ENCODE measurements around the gene XPO4. TPM values are rescaled to one million over a fixed set of nuclear protein-coding genes. Genes with fewer than 3 reads are reported as not detected.
"Not testable (repeated sequence)": the region's sequence is repeated elsewhere in the genome, so short reads cannot be mapped to it uniquely, and the experiment has no call there.

The XPO4 gene
- total and polyA plus RNA-seq, 2 donors (not counting 1 experiment from before 2014, with no cell fraction given), result 10.5 to 17.2 TPM

DNA sequence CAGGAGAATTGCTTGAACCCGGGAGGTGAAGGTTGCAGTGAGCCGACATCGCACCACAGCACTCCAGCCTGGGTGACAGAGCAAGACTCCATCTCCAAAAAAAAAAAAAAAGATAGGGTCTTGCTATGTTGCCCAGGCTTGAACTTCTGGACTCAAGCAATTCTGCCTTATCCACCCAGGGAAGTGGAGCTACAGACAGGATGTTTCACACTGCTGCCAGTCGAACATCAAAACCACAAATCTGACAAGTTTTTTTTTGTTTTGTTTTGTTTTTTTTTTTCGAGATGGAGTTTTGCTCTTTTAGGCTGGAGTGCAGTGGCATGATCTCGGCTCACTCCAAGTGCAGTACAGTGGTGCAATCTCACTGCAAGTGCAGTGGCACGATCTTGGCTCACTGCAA, 10.8 kb downstream of the XPO4 start:
- no peak for TF ChIP-seq EZH2 (IDR thresholded peaks at IDR 0.05; ENCODE audit: low read length, missing control alignments)
- TF ChIP-seq, protein P1, sequence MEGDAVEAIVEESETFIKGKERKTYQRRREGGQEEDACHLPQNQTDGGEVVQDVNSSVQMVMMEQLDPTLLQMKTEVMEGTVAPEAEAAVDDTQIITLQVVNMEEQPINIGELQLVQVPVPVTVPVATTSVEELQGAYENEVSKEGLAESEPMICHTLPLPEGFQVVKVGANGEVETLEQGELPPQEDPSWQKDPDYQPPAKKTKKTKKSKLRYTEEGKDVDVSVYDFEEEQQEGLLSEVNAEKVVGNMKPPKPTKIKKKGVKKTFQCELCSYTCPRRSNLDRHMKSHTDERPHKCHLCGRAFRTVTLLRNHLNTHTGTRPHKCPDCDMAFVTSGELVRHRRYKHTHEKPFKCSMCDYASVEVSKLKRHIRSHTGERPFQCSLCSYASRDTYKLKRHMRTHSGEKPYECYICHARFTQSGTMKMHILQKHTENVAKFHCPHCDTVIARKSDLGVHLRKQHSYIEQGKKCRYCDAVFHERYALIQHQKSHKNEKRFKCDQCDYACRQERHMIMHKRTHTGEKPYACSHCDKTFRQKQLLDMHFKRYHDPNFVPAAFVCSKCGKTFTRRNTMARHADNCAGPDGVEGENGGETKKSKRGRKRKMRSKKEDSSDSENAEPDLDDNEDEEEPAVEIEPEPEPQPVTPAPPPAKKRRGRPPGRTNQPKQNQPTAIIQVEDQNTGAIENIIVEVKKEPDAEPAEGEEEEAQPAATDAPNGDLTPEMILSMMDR (conservative IDR thresholded peaks at IDR 0.05 in 1 of 2, IDR thresholded peaks at IDR 0.05 in 1 of 2; ENCODE audit: low read depth in 1 of 2, low read length in 2 of 2), result no peak

DNA sequence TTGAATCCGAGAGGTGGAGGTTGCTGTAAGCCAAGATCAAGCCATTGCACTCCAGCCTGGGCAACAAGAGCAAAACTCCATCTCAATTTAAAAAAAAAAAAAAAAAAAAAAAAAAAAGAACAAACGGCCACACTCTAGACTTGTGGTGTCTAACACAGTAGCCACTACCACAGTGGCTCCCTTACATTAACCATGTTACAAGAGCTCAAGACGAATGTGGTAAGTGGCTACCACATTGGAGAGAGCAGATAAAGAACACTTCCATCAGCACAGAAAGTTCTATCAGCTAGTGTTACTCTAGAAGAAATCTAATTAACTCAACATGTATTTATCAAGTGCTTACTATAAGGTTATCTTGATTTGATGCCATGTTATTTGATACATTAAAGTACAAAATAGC, 11.5 kb downstream of the XPO4 start:
- Histone ChIP-seq H4K20me1 (ENCODE audit: control insufficient read depth, extremely low read depth, insufficient read depth, low read length) (no peaks in the 10 kb centered on the region), H3K27me3 (ENCODE audit: control insufficient read depth, insufficient read depth, low read length) (no peaks in the 10 kb centered on the region), H3K79me2 (ENCODE audit: control insufficient read depth, insufficient read depth, low read length) (peaks cover 62% of the 10 kb centered on the region), H2AFZ (ENCODE audit: low read length) (no peak overlapping the region), H3K36me3 (ENCODE audit: control insufficient read depth, insufficient read depth, low read length) (no peaks in the 10 kb centered on the region), H3K4me2 (ENCODE audit: extremely low read depth, insufficient read depth, low read length) (no peak overlapping the region), H3K4me3 (replicated peaks in 1 of 4; ENCODE audit: control extremely low read depth in 1 of 4, insufficient read depth in 1 of 4, low read depth in 3 of 4, low read length in 4 of 4) (no peak overlapping the region), H3K9ac (ENCODE audit: insufficient read depth, low read length) (no peak overlapping the region), H3K27ac (ENCODE audit: insufficient read depth, low read length) (no peak overlapping the region), H3K4me1 (ENCODE audit: control insufficient read depth, extremely low read depth, insufficient read depth, low read length) (no peaks in the 10 kb centered on the region), H3K9me3 (ENCODE audit: control insufficient read depth, insufficient read depth, low read depth, low read length) (no peaks in the 10 kb centered on the region)
- no peak for DNase-seq (ENCODE audit: low read depth in 2 of 2)
- TF ChIP-seq EZH2 (IDR thresholded peaks at IDR 0.05; ENCODE audit: low read length, missing control alignments), result no peak
- TF ChIP-seq, protein P1 (conservative IDR thresholded peaks at IDR 0.05 in 1 of 2, IDR thresholded peaks at IDR 0.05 in 1 of 2; ENCODE audit: low read depth in 1 of 2, low read length in 2 of 2), result no peak

More for the DNA sequence above, 10.8 kb downstream of the XPO4 start:
- H4K20me1 ChIP-seq (ENCODE audit: control insufficient read depth, extremely low read depth, insufficient read depth, low read length), result no peaks in the 10 kb centered on the region
- no peaks in the 10 kb centered on the region for H3K27me3 ChIP-seq (ENCODE audit: control insufficient read depth, insufficient read depth, low read length)
- H3K4me1 ChIP-seq (ENCODE audit: control insufficient read depth, extremely low read depth, insufficient read depth, low read length), result no peaks in the 10 kb centered on the region
- no peak overlapping the region for H3K27ac ChIP-seq (ENCODE audit: insufficient read depth, low read length)
- H2AFZ ChIP-seq (ENCODE audit: low read length), result no peak overlapping the region
- H3K4me3 ChIP-seq (replicated peaks in 1 of 4; ENCODE audit: control extremely low read depth in 1 of 4, insufficient read depth in 1 of 4, low read depth in 3 of 4, low read length in 4 of 4), result no peak overlapping the region
- H3K79me2 ChIP-seq (ENCODE audit: control insufficient read depth, insufficient read depth, low read length), result peaks cover 59% of the 10 kb centered on the region
- H3K4me2 ChIP-seq (ENCODE audit: extremely low read depth, insufficient read depth, low read length), result no peak overlapping the region
- no peaks in the 10 kb centered on the region for H3K9me3 ChIP-seq (ENCODE audit: control insufficient read depth, insufficient read depth, low read depth, low read length)
- no peaks in the 10 kb centered on the region for H3K36me3 ChIP-seq (ENCODE audit: control insufficient read depth, insufficient read depth, low read length)
- H3K9ac ChIP-seq (ENCODE audit: insufficient read depth, low read length), result no peak overlapping the region
- no peak for DNase-seq (ENCODE audit: low read depth in 2 of 2)

DNA sequence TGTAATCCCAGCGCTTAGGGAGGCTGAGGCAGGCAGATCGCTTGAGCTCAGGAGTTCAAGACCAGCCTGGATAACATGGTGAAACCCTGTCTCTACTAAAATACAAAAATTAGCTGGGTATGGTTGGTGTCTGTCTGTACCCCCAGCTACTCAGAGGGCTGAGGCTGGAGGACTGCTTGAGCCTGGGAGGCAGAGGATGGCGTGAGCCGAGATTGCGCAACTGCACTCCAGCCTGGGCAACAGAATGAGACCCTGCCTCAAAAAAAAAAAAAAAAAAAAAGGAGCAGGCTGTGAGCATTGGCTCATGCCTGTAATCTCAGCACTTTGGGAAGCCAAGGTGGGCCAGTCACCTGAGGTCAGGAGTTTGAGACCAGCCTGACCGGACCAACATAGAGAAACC, 12.0 kb downstream of the XPO4 start:
- not testable (repeated sequence) for H3K27me3 ChIP-seq (ENCODE audit: control insufficient read depth, insufficient read depth, low read length); H4K20me1 ChIP-seq (ENCODE audit: control insufficient read depth, extremely low read depth, insufficient read depth, low read length); H3K4me3 ChIP-seq (replicated peaks in 1 of 4; ENCODE audit: control extremely low read depth in 1 of 4, insufficient read depth in 1 of 4, low read depth in 3 of 4, low read length in 4 of 4); DNase-seq (ENCODE audit: low read depth in 2 of 2); H3K27ac ChIP-seq (ENCODE audit: insufficient read depth, low read length); H3K36me3 ChIP-seq (ENCODE audit: control insufficient read depth, insufficient read depth, low read length); H3K4me2 ChIP-seq (ENCODE audit: extremely low read depth, insufficient read depth, low read length); H3K9me3 ChIP-seq (ENCODE audit: control insufficient read depth, insufficient read depth, low read depth, low read length); H2AFZ ChIP-seq (ENCODE audit: low read length); H3K4me1 ChIP-seq (ENCODE audit: control insufficient read depth, extremely low read depth, insufficient read depth, low read length); H3K9ac ChIP-seq (ENCODE audit: insufficient read depth, low read length)
- peaks cover 61% of the 10 kb centered on the region for H3K79me2 ChIP-seq (ENCODE audit: control insufficient read depth, insufficient read depth, low read length)
